Cardiac muscle cell (in vitro differentiated cells and primary cell): ENCODE data around the gene MYCBP2. TPM values are rescaled to one million over a fixed set of nuclear protein-coding genes. Genes with fewer than 3 reads are reported as not detected.

Experiments
- DNase-seq, 2 donors: peaks; one replicate each; pipeline versions ENCODE4 v3.0.0 to v3.0.0-alpha.2; 2010 to 2017; ENCODE audit warnings: low read depth in 1 of 2, low spot score in 1 of 2
- H3K27ac ChIP-seq: fragments of 200-600 bp; sonication (generic); 2 replicates; pipeline ENCODE4 v1.5.1; 2016
- H3K27me3 ChIP-seq: fragments of 200-600 bp; sonication (generic); 2 replicates; pipeline ENCODE4 v1.6.0; 2016; ENCODE audit warnings: control low read depth
- H3K36me3 ChIP-seq: fragments of 200-600 bp; sonication (generic); 2 replicates; pipeline ENCODE4 v1.5.1; 2016; ENCODE audit warnings: control low read depth
- H3K4me1 ChIP-seq: fragments of 200-600 bp; sonication (generic); 2 replicates; pipeline ENCODE4 v1.8.1; 2017; ENCODE audit warnings: low read depth, mild to moderate bottlenecking, mixed run types
- H3K4me3 ChIP-seq: fragments of 200-600 bp; sonication (generic); 2 replicates; pipeline ENCODE4 v1.5.1; 2016; ENCODE audit warnings: mild to moderate bottlenecking
- H3K9me3 ChIP-seq: fragments of 200-600 bp; sonication (generic); 2 replicates; pipeline ENCODE4 v1.5.1; 2017; ENCODE audit warnings: low read depth, mild to moderate bottlenecking, control low read depth
- polyA plus RNA-seq: library from polyadenylated mRNA; unstranded; fragments of >200 nt; fragmentation: Nextera tagmentation; extraction: Ambion mirVana; gene quantifications from 2 replicates; pipeline ENCODE4 v1.2.1, GENCODE V29; 2016
- total RNA-seq: library from RNA; depleted of rRNA; stranded (reverse); fragments of >200 nt; gene quantifications from 2 replicates; pipeline ENCODE4 v1.2.3, GENCODE V29; 2016
- TF ChIP-seq, protein P1 (sequence below): IDR thresholded peaks from 2 replicates; pipeline ENCODE4 v1.5.1; 2012; ENCODE audit warnings: low read depth, mild to moderate bottlenecking, low read length

Gene MYCBP2
- total and polyA plus RNA-seq, 2 experiments from 2014 or later = 19.8 to 51.1 TPM

DNA sequence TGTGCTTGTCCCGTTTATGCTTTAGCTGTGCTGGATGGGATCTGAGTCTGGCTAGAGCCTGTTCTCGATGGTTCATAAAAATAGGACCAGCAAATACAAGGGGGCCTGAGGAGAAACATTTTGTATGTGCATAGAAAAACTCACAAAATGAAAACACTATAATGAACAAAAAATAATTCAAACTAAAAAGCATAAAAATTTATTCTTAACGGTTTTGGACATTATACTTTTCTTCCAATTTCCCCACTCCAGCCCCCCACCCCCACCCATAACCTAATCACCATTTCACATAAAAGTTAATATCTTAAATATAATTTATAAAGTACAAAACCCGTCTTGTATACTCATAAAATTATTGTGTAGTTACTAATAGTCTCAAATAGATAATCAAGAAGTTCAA, 93.7 kb downstream of the MYCBP2 start:
- no peaks in the 10 kb centered on the region for H3K36me3 ChIP-seq
- TF ChIP-seq, protein P1, sequence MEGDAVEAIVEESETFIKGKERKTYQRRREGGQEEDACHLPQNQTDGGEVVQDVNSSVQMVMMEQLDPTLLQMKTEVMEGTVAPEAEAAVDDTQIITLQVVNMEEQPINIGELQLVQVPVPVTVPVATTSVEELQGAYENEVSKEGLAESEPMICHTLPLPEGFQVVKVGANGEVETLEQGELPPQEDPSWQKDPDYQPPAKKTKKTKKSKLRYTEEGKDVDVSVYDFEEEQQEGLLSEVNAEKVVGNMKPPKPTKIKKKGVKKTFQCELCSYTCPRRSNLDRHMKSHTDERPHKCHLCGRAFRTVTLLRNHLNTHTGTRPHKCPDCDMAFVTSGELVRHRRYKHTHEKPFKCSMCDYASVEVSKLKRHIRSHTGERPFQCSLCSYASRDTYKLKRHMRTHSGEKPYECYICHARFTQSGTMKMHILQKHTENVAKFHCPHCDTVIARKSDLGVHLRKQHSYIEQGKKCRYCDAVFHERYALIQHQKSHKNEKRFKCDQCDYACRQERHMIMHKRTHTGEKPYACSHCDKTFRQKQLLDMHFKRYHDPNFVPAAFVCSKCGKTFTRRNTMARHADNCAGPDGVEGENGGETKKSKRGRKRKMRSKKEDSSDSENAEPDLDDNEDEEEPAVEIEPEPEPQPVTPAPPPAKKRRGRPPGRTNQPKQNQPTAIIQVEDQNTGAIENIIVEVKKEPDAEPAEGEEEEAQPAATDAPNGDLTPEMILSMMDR = no peak

DNA sequence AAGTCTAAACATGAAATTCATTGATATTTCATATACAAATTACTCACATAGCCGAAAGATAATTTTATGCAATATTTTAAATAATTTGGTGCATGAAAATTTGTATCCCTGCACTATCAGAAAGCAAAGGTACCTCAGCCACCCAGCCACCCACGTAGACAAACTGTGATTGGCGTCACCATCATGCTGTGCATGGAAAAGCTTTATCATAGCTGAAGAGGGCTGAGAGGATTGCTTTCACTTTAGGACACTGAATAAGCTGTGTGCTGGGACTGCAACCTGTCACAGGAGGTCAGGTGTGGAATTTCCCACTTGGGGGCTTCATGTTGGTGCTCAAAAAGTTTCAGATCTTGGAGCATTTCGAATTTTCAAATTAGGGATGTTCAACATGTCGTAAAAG, 96.3 kb downstream of the MYCBP2 start:
- Histone ChIP-seq H3K36me3 (no peaks in the 10 kb centered on the region), H3K9me3 (no peaks in the 10 kb centered on the region), H3K4me1 (no peaks in the 10 kb centered on the region), H3K27me3 (no peaks in the 10 kb centered on the region), H3K4me3 (no peak overlapping the region), H3K27ac (no peak overlapping the region)
- TF ChIP-seq, protein P1 = no peak
- DNase-seq = no peak

More for the DNA sequence above, 93.7 kb downstream of the MYCBP2 start:
- no peaks in the 10 kb centered on the region for H3K9me3 ChIP-seq
- H3K27me3 ChIP-seq = no peaks in the 10 kb centered on the region
- H3K27ac ChIP-seq = no peak overlapping the region
- no peak for DNase-seq
- H3K4me1 ChIP-seq = no peaks in the 10 kb centered on the region
- H3K4me3 ChIP-seq = no peak overlapping the region

DNA sequence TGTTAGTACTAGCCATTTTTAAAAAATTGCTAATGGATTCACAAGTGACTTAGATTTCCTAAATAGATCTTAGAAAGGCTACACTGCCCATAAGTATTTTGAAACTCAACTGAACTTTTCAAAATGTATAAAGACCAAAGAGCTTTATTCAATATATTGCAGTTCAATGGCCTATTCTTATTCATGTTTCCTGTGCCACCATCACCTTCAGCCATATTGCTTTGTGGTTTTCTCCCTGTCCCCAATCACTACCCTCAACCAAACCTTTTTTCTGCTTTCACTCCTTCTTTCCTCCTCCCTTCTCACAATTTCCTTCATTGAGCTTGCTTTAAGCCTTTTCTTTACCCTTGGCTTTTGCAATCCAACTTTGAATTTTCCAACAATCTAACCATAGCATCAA, 100.9 kb downstream of the MYCBP2 start:
- H3K9me3 ChIP-seq = no peaks in the 10 kb centered on the region
- DNase-seq = no peak
- no peaks in the 10 kb centered on the region for H3K36me3 ChIP-seq
- H3K27me3 ChIP-seq = no peaks in the 10 kb centered on the region
- H3K27ac ChIP-seq = no peak overlapping the region
- TF ChIP-seq, protein P1 = no peak
- H3K4me1 ChIP-seq = no peaks in the 10 kb centered on the region
- H3K4me3 ChIP-seq = no peak overlapping the region

DNA sequence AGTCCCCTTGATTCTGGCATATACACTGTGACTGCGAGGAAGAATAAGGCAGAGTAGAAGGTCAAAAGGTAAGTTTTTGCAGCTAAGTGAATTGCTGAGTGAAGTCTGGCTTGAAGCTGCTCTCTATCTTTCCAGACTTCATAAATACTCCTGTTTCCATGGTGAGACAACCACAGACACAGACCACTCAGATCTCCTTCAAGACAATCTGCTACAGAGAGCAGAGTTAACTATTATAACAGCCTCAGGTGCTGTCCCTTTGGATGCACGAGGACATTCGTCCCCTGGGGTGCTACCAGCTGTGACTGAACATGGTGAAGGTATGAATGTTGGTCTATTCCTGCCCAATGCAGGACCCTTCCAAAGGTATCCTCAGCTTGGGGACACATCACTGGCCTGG, 104.0 kb downstream of the MYCBP2 start:
- Histone ChIP-seq H3K27ac (no peak overlapping the region), H3K4me3 (no peak overlapping the region), H3K4me1 (no peaks in the 10 kb centered on the region), H3K36me3 (no peaks in the 10 kb centered on the region), H3K9me3 (no peaks in the 10 kb centered on the region), H3K27me3 (no peaks in the 10 kb centered on the region)
- TF ChIP-seq, protein P1 = no peak
- no peak for DNase-seq

DNA sequence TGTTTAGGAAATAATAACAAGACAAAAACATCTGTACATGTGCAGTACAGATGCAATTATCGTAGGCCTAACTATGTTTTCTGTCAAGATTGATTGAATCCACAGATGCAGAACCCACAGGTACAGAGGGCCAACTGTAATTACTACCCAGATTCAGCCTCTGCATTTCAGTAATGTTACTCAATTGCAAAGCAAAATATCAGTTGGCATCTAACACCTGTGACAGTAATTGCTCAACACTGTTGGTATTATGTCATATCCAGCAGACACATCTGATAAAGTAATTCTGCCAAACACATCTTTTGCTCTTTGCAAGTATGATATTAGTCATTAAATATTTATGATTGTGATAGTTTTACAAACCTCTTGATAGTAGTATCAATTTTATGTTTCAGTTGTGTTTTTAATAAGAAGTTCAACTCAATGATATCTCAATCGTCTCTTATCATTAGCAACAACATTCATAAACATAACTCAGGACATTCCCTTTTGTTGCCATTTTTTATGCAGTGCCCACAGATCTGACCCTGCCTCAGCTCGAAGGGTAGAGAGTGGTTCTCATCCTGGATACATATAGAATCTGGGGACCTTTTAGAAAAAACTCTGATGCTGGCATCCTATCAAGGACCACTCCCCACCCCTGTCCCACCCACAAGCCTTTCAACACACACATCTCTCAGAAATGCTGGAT, 104.7 kb downstream of the MYCBP2 start:
- H3K9me3 ChIP-seq = no peaks in the 10 kb centered on the region
- H3K4me1 ChIP-seq = no peaks in the 10 kb centered on the region
- H3K4me3 ChIP-seq = no peak overlapping the region
- TF ChIP-seq, protein P1 = no peak
- H3K27me3 ChIP-seq = no peaks in the 10 kb centered on the region
- peaks cover under 1% of the 10 kb centered on the region for H3K36me3 ChIP-seq
- no peak overlapping the region for H3K27ac ChIP-seq
- no peak for DNase-seq
